H1 (cell line): ENCODE data around the gene SLC39A9. TPM values are rescaled to one million over a fixed set of nuclear protein-coding genes. Genes with fewer than 3 reads are reported as not detected.

ENCODE experiments used
- CTCF ChIA-PET: fragments of 300-600 bp; sonication (Branson Sonifier 250); formaldehyde crosslinking; loops from one replicate; lab custom pipeline; 2021; ENCODE audit not compliant: partially characterized antibody; lab: Charles Lee
- POLR2A ChIA-PET: fragments of 300-600 bp; sonication (Branson Sonifier 250); formaldehyde crosslinking; loops from one replicate; lab custom pipeline; 2021; ENCODE audit warnings: inconsistent platforms; ENCODE audit not compliant: partially characterized antibody; lab: Charles Lee
- DNase-seq, 2 experiments: peaks; one replicate each; pipeline versions ENCODE4 v3.0.0 to v3.0.0-alpha.2; 2010 to 2022; ENCODE audit warnings: low spot score in 2 of 2, low read depth in 1 of 2, mixed read lengths in 1 of 2
- FAIRE-seq: peaks from 2 replicates; lab custom pipeline; 2011; peaks lifted over from hg19 to GRCh38; lab: Jason Lieb, UNC
- H2AFZ ChIP-seq: 2 replicates; pipeline ENCODE4 v1.8.1; 2012; ENCODE audit warnings: low read length, inconsistent platforms
- H2AK5ac ChIP-seq: 2 replicates; pipeline ENCODE4 v1.6.1; 2013; ENCODE audit warnings: low read depth, low read length
- H2BK120ac ChIP-seq: replicated peaks from 2 replicates; pipeline ENCODE3; 2013; ENCODE audit warnings: low read depth, low read length, inconsistent platforms
- H2BK12ac ChIP-seq: 2 replicates; pipeline ENCODE4 v1.6.1; 2013; ENCODE audit warnings: low read depth, low read length
- H2BK15ac ChIP-seq: 2 replicates; pipeline ENCODE4 v1.6.1; 2013; ENCODE audit warnings: low read length
- H2BK20ac ChIP-seq: 2 replicates; pipeline ENCODE4 v1.6.1; 2013; ENCODE audit warnings: low read length
- H2BK5ac ChIP-seq: 2 replicates; pipeline ENCODE4 v1.6.1; 2013; ENCODE audit warnings: low read depth, low read length
- H3K14ac ChIP-seq: 2 replicates; pipeline ENCODE4 v1.6.1; 2013; ENCODE audit warnings: inconsistent platforms; ENCODE audit not compliant: insufficient read length
- H3K18ac ChIP-seq: 2 replicates; pipeline ENCODE4 v1.6.1; 2013; ENCODE audit warnings: low read length; ENCODE audit errors: extremely low read depth
- H3K23ac ChIP-seq: 2 replicates; pipeline ENCODE4 v1.6.1; 2013; ENCODE audit warnings: inconsistent platforms; ENCODE audit not compliant: insufficient read length
- H3K23me2 ChIP-seq: 2 replicates; pipeline ENCODE4 v1.6.1; 2013; ENCODE audit warnings: low read depth, low read length
- H3K27ac ChIP-seq: 2 replicates; pipeline ENCODE4 v1.6.1; 2011; ENCODE audit warnings: low read depth, low read length, inconsistent platforms
- H3K27me3 ChIP-seq, 4 experiments: replicated peaks in 1 of 4; 1 replicate in 1 of 4; 2 replicates in 3 of 4; pipeline versions ENCODE4 v1.6.1 to v1.8.1; 2011 to 2013; ENCODE audit warnings: low read length in 3 of 4, mild to moderate bottlenecking in 3 of 4, inconsistent platforms in 2 of 4, mixed read lengths in 2 of 4, moderate library complexity in 1 of 4; ENCODE audit not compliant: control insufficient read depth in 3 of 4, insufficient read depth in 3 of 4; ENCODE audit errors: extremely low read depth in 1 of 4
- H3K36me3 ChIP-seq, 4 experiments: 2 replicates each; pipeline versions ENCODE4 v1.6.1 to v1.8.1; 2011 to 2013; ENCODE audit warnings: mild to moderate bottlenecking in 4 of 4, low read length in 3 of 4, moderate library complexity in 2 of 4, control low read depth in 1 of 4, inconsistent platforms in 1 of 4; ENCODE audit not compliant: insufficient read depth in 4 of 4, control insufficient read depth in 2 of 4
- H3K4ac ChIP-seq: replicated peaks from 2 replicates; pipeline ENCODE3; 2013; ENCODE audit warnings: low read length, low read depth, mixed read lengths, inconsistent platforms; ENCODE audit not compliant: insufficient read length
- H3K4me1 ChIP-seq, 4 experiments: replicated peaks in 1 of 4; 1 replicate in 1 of 4; 2 replicates in 3 of 4; pipeline versions ENCODE4 v1.6.1 to v1.8.1; 2011 to 2013; ENCODE audit warnings: low read length in 3 of 4, inconsistent platforms in 2 of 4, mixed read lengths in 1 of 4; ENCODE audit not compliant: insufficient read depth in 4 of 4, control insufficient read depth in 3 of 4
- H3K4me2 ChIP-seq, 2 experiments: 2 replicates each; pipeline versions ENCODE4 v1.6.1 to v1.8.1; 2011 to 2013; ENCODE audit warnings: low read depth in 2 of 2, low read length in 2 of 2, control low read depth in 1 of 2, inconsistent platforms in 1 of 2, mild to moderate bottlenecking in 1 of 2; ENCODE audit not compliant: insufficient read depth in 1 of 2
- H3K4me3 ChIP-seq, 4 experiments: fragments of 200-600, 300-600 bp in 1 of 4; sonication (generic), shearing (Covaris generic), sonication (Bioruptor Twin) in 1 of 4; 2 replicates each; pipeline versions ENCODE4 v1.5.1 to v1.8.1; 2011 to 2016; ENCODE audit warnings: low read length in 4 of 4, low read depth in 3 of 4, control low read depth in 2 of 4, inconsistent platforms in 2 of 4, mild to moderate bottlenecking in 2 of 4, mixed read lengths in 1 of 4, moderate library complexity in 1 of 4; ENCODE audit not compliant: insufficient read depth in 2 of 4; ENCODE audit errors: extremely low read depth in 1 of 4
- H3K56ac ChIP-seq: replicated peaks from 2 replicates; pipeline ENCODE3; 2013; ENCODE audit warnings: low read depth, mild to moderate bottlenecking, mixed read lengths, low read length, inconsistent platforms; ENCODE audit not compliant: insufficient read length
- H3K79me1 ChIP-seq: 2 replicates; pipeline ENCODE4 v1.6.1; 2013; ENCODE audit warnings: low read depth, low read length, control low read depth
- H3K79me2 ChIP-seq, 2 experiments: 2 replicates each; pipeline versions ENCODE4 v1.6.1 to v1.8.1; 2012 to 2013; ENCODE audit warnings: low read length in 2 of 2, mild to moderate bottlenecking in 2 of 2, inconsistent platforms in 1 of 2; ENCODE audit not compliant: insufficient read depth in 2 of 2, control insufficient read depth in 1 of 2
- H3K9ac ChIP-seq, 4 experiments: replicated peaks in 1 of 4; 1 replicate in 1 of 4; 2 replicates in 3 of 4; pipeline versions ENCODE4 v1.6.1 to v1.8.1; 2011 to 2013; ENCODE audit warnings: low read depth in 3 of 4, low read length in 3 of 4, control low read depth in 2 of 4, mild to moderate bottlenecking in 2 of 4, moderate library complexity in 2 of 4, inconsistent platforms in 1 of 4; ENCODE audit errors: extremely low read depth in 1 of 4
- H3K9me3 ChIP-seq, 2 experiments: 2 replicates each; pipeline versions ENCODE4 v1.6.1 to v1.8.1; 2012 to 2013; ENCODE audit warnings: mild to moderate bottlenecking in 2 of 2, moderate library complexity in 2 of 2, control low read depth in 1 of 2, inconsistent platforms in 1 of 2, low read depth in 1 of 2, low read length in 1 of 2, mixed read lengths in 1 of 2; ENCODE audit not compliant: insufficient read depth in 2 of 2
- H4K20me1 ChIP-seq, 2 experiments: replicated peaks in 1 of 2; 2 replicates each; pipeline versions ENCODE3 to v1.8.1; 2011 to 2013; ENCODE audit warnings: inconsistent platforms in 2 of 2, low read length in 2 of 2, mild to moderate bottlenecking in 1 of 2; ENCODE audit not compliant: insufficient read depth in 2 of 2, control insufficient read depth in 1 of 2
- H4K5ac ChIP-seq: 2 replicates; pipeline ENCODE4 v1.6.1; 2013; ENCODE audit warnings: low read length, low read depth, mixed read lengths, inconsistent platforms; ENCODE audit not compliant: insufficient read length
- H4K8ac ChIP-seq: 2 replicates; pipeline ENCODE4 v1.8.0; 2013; ENCODE audit warnings: mild to moderate bottlenecking, moderate library complexity, low read length, inconsistent platforms; ENCODE audit not compliant: insufficient read depth; ENCODE audit errors: extremely low read depth
- H4K91ac ChIP-seq: replicated peaks from 2 replicates; pipeline ENCODE3; 2013; ENCODE audit warnings: low read length, mixed read lengths, inconsistent platforms; ENCODE audit not compliant: insufficient read length
- GTF2F1 ChIP-seq: IDR thresholded peaks from 2 replicates; pipeline ENCODE4 v1.6.1; 2012; ENCODE audit warnings: low read depth, low read length, improper control_type of control experiment, borderline replicate concordance
- SP4 ChIP-seq: IDR thresholded peaks from 2 replicates; pipeline ENCODE4 v1.6.1; 2012; ENCODE audit warnings: low read length, inconsistent platforms
- WGBS, 2 experiments: shearing (Covaris generic) in 1 of 2; methylation state at CpG; one replicate each; pipeline versions ENCODE4 v1.1.6 to v1.1.7; 2013 to 2015; ENCODE audit warnings: low lambda C conversion rate in 2 of 2, mixed read lengths in 2 of 2, inconsistent platforms in 1 of 2, low coverage in 1 of 2, missing lambda C conversion rate in 1 of 2; ENCODE audit not compliant: insufficient replicate concordance in 2 of 2, insufficient coverage in 1 of 2, insufficient read length in 1 of 2; ENCODE audit errors: extremely low coverage in 1 of 2, missing lambda C conversion rate in 1 of 2; 5-methylcytosine and 5-hydroxymethylcytosine counted together
- polyA plus RNA-seq, 7 experiments: library from polyadenylated mRNA; depleted of rRNA in 3 of 7; stranded (reverse) in 5 of 7; unstranded in 2 of 7; fragments of >200 nt in 5 of 7; fragments of 200-250 nt in 2 of 7; gene quantifications; 1 replicate in 5 of 7; 2 replicates in 1 of 7; 4 replicates in 1 of 7; pipeline versions ENCODE4 v1.2.1 to v1.2.3, GENCODE V29; 2011 to 2013; ENCODE audit warnings: missing spikeins in 2 of 7, mixed read lengths in 2 of 7
- total RNA-seq: library from RNA; stranded (reverse); fragmentation: NEBNext Ultra II Directional; extraction: Animal tissue kit (Norgen Biotek cat#: 25700); gene quantifications from 2 replicates; pipeline ENCODE4 v1.2.1, GENCODE V29; 2021

Gene SLC39A9
- total and polyA plus RNA-seq, 2 of the 8 experiments (the other 6 are each of a cell fraction or from before 2014, with no cell fraction given): 31.0 to 44.2 TPM

DNA sequence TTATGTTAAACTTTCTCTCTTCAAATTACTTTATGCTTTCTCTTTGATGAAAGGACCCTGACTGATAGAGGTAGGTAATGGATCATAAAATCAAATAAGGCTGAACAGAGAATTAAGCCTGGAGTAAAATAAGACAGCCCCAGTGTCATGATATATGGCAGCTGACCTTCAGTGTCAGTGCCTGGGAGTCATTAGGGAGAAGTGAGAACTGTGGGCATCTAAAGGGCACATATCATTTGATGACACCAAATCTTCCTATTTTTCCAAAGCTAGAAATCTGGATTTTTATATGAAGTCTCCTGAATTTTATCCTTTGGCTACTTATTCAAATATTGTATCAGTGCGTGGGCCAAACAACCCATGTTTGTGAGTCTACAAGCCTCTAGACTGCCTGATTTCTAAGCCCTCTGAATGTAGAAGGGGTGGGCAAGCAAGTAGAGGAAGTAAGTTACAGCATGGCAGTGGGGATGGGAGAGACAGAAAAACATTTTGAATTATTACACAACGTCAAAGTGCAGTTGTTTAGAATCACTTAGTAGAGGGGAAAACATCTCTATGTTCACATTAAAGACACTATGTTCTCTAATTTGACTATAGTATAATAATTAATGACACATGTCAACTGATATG lies 10.0 kb downstream of the SLC39A9 start:
- Histone ChIP-seq H2BK20ac (no peak overlapping the region), H2BK15ac (no peak overlapping the region), H4K5ac (no peak overlapping the region), H3K23ac (no peak overlapping the region), H3K56ac (no peak overlapping the region), H2BK5ac (no peak overlapping the region), H3K27ac (no peak overlapping the region), H3K4me1 (no peaks in the 10 kb centered on the region), H3K23me2 (no peaks in the 10 kb centered on the region), H3K18ac (no peak overlapping the region), H3K14ac (no peak overlapping the region), H2AK5ac (no peak overlapping the region), H2AFZ (no peak overlapping the region), H3K27me3 (no peaks in the 10 kb centered on the region), H3K79me2 (peaks cover 0 to 47% of the 10 kb centered on the region in 2 experiments; a peak in 3 of 4 replicates), H2BK12ac (no peak overlapping the region), H4K20me1 (peaks cover 2% of the 10 kb centered on the region in 2 experiments), H3K9me3 (no peaks in the 10 kb centered on the region), H4K8ac (no peak overlapping the region)
- DNase-seq: no peak
- 88% methylated on average over 2 of the region's 2 CpGs; no CpG with 5 or more reads in 1 of the 2 experiments for WGBS, 2 experiments
- no peak for FAIRE-seq
- TF ChIP-seq GTF2F1 (no peak), SP4 (no peak)
- TF ChIP-seq, all 59 proteins: peak for 0
- Histone ChIP-seq H3K4me3 (no peak overlapping the region), H3K36me3 (no peaks in the 10 kb centered on the region), H3K4me2 (no peak overlapping the region), H3K9ac (no peak overlapping the region), H2BK120ac (no peak overlapping the region), H3K4ac (no peak overlapping the region), H4K91ac (no peak overlapping the region), H3K79me1 (peaks cover 2% of the 10 kb centered on the region; the same call in 1 of the 2 replicates)
- ChIA-PET CTCF (no interaction called here), POLR2A (interaction anchor here (0.6 to 2.3 kb wide), 3 partner anchors 10 to 423 kb away, joined by 3 to 6 read pairs (median 3); partner anchors contain the start of genes ERH and SLC39A9)
